Inferior parietal cortex (tissue), 1 donor: ENCODE results near the gene ATG7.
"Not testable (repeated sequence)": the region's sequence is repeated elsewhere in the genome, so short reads cannot be mapped to it uniquely, and the experiment has no call there.

Experiments
- DNase-seq: peaks from one replicate; pipeline ENCODE4 v3.0.0-alpha.2; 2016; ENCODE audit errors: extremely low spot score

ATG7 gene

DNA sequence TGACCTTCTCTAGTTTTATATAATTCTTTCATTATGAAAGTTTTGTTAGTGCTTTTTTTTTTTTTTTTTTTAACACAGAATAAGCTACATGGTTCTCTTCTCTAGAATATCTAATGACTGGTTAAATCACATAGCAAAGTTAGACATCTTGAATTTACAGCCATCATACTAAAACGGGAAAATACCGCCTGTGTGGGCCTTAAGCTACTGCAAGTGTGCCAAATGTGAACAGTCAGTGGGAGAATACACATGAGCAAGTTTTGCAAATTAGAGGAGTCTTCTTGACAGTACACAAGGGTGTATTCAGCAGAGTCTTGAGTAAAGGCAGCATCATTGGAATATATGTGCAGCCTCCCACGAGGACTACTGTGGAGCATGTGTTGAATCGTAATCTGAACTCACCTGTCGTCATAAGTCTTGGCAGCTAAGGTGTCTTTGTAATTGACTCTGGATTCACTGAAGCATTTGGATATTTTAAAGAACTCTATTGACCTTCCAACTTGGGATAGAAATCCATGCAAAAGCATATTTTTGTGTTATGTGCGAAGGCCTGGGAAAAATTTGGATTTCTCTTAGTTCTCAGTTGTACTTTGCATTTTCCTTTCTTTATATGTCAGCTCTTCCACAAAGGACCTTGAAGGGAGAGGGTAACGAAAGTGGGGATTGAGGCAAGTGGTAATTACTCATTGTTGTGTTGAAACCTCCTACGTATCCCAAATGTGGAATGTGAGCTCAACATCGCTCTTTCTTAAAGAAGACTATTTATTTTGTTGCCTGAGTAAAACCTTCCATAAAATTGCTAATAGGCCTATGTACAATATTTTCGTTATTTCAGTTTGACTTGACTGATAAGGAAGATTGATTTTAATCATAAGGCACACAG is 117.4 kb downstream of the ATG7 start:
- no peak for DNase-seq

DNA sequence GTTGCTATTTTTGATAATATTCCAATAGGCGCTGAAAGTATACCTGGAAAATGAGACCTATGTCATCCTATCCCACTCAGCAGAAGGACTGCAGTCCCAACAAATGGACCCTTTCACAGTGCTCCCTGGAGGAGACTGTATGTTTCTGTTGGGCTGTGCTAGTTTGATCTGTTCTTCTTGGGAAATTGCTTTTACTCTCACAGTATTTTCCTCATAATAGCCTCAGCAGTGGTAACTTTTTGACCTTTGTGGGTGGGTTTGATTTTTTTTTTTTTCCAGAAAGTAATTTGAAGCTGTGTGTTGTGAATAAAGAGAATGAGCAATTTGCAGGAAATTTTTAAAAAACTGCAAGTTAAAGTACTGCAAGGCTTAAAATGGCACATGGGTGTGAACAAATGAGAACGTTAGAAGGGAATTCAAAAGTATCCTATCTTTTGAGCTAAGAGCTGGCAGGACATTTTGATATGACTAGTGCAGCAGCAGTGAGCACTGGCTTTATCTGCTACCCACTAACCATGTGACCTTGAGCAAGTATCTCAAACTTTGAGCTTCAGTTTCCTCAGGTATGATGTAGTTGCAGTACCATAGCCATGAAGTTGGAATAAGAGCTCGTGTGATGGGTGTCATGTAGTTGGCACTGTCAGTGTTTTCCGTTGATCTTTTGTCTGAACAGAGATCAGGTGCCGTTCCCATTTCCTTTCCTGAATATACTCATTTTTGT is 118.4 kb downstream of the ATG7 start:
- DNase-seq: no peak

DNA sequence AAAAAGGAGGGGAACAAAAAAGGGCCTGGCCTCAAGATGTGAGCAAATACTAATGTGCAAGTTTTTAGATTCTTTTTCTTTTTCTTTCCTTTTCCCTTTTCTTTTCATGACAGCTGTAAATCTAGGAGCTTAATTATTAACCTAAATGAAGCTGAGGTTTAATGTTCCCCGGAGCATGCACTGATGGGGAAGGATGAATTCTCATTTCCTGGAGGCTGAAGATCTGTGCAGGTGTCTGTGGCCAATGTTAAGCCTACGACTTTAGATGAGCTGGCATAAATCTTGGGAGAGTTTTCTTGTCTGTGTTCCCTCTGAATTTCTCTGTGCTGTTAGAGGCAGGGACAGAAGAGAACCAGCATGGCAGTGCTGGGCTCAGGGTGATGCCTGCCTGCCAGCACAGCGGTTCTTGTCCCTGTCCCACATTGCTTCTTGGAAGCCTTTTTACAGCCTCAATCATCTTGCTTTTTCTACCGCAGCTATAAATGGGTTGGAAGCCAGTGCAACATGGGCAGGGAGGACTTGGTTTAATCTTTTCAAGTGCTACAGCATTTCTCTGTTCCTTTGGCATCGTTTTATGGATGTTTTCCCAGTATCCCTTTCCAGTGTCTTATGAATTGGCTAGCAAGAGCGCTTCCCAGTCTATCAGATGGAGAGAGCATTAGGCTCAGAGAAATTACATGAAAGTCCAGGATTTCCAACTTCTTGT is 119.1 kb downstream of the ATG7 start:
- peak; percentile 51 for DNase-seq

DNA sequence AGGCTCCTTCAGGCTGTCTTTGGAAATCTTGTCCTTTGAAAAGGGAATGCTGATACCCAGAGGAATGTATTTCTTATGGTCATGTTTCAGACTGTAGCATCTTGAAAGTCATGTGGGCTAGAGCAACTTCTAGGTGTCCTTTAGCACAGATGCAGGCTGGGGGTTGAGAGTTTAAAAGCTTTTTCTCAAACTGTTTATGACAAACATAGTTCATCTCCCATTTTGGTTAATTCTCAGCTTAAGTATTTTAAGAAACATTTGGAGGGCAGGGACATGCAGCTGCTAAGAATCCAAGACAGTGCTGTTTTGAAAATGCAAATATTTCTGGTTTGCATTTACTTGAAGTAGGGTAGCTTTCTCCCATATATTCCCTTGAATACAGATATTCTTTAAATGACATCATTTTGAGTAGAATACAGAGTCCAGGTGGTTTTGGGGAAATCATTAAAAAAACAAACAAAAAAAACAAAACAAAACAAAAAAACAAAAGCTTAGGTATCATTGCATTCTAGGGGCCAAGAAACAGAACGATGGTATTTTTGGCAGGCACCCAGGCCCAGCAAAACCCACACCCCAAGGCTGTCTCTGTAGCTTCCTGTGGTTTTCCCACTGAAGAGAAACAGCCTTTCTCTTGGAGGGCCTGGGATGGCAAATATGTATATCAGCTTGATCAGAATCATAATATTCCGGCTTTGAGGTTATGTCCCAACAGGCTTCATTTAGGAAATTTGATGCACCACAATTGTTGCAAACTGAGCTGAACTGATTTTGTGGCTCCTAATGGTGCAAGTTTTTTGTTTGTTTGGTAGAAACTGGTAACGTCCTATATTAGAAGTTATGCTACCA is 120.0 kb downstream of the ATG7 start:
- DNase-seq: no peak

DNA sequence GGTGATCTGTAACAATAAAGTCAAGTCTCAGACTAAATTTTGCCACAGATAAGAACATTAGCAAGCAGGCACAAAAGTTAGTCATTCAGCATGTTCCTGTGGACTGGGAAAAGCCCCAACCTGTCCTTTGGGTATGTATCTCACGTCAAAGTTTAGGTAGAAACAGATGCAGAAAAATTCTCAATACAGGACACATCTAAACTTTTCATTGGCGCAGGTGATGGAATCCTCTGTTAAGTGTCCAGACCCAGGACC is 120.6 kb downstream of the ATG7 start:
- no peak for DNase-seq

DNA sequence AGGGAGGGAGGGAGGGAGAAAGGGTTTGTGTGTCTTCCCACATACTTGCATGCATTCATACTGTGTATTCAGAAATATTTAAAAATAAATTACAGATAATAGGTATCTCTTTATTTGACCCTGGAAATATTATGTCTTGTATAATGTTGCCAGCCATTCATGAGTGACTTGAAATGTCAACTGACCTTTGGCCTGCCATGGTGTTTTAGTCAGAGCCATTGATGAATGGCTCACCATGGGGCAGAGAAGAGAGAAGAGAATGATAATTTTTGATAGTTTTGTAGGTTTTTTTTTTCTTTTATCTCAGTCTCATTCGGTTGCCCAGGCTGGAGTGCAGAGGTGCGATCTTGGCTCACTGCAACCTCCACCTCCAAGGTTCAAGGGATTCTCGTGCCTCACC is 121.2 kb downstream of the ATG7 start:
- no peak for DNase-seq

DNA sequence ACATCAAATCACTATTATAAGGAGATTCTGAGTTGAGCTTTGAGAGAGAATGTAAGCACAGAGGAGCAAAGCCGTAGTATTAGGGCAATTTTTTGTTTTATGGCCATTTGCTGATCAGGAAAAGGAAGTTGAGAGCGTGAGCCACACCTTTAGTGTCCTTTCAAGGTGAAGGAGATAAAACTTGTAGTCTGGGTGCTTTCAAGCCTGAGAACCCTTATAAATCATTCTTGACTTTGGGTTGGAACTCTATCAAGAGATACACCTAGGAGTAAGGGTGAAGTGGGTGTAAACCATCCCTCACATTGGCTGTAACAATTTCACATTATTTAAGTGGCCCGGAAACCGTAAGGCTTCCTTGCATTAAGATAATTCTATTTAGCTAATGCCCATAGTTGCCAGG is 122.2 kb downstream of the ATG7 start:
- DNase-seq: no peak

DNA sequence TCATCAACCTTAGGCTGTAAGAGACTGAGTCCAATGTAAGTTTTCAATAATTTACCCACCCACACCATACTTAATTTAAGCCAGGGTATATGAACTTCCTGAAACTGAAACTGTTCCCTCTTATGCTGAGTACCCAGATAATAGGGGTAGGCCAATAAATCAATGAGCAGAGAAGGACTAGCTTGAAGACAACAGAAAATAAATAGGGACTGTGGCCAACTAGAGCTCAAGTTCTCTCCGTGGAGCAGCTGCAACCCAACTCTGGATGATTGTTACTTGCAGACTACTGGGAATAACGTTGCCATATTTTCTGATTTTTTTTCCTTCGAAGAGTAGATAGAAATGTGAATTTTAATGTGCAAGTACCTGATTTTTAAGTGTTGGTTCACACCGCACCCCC is 128.0 kb downstream of the ATG7 start:
- DNase-seq: no peak

DNA sequence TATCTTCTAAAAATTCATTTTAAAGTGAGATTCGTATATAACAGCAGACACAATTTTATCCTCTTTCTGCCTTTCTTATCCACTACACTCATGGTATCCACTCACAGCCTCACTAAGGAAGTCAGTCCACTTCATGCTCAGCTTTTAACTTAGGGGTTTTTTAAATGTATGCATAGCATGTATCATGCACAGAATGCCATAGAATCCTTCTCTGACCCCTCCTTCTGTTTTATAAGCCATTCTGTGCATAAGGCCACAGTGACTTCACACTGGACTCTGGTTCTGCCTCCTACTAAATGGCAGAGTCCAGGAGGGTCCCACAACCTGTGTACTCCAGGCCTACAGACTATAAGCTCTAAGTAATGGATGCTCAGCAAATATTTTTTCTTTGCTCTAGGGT is 129.2 kb downstream of the ATG7 start:
- no peak for DNase-seq

DNA sequence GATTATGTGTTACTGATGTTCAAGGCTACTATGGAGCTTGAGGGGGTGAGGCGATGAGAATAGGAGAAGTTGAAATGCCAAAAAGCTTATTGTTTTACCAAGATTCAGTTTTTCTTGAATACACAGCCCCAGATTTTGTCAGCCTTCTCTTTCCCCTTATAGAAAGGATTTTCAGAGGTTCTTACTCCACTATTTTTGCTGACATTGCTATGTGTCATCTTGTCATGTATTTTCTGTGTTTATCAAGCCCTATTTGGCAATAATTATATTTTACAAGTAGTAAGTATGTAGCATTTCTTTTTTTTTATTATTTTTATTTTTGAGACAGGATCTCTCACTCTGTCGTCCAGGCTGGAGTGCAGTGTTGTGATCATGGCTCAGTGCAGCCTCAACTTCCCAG is 133.1 kb downstream of the ATG7 start:
- DNase-seq: no peak

DNA sequence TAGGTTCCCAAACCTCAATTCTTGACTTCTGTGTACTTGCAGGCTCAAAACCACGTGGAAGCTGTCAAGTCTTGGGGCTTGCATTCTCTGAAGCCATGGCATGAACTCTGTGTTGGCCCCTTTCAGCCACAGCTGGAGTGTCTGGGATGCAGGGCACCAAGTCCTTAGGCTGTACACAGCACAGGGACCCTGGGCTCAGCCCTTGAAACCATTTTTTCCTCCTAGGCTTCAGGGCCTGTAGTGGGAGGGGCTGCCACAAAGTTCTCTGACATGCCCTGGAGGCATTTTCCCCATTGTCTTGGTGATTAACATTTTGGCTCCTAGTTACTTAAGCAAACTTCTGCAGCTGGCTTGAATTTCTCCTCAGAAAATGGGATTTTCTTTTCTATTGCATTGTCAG is 135.4 kb downstream of the ATG7 start:
- no peak for DNase-seq

DNA sequence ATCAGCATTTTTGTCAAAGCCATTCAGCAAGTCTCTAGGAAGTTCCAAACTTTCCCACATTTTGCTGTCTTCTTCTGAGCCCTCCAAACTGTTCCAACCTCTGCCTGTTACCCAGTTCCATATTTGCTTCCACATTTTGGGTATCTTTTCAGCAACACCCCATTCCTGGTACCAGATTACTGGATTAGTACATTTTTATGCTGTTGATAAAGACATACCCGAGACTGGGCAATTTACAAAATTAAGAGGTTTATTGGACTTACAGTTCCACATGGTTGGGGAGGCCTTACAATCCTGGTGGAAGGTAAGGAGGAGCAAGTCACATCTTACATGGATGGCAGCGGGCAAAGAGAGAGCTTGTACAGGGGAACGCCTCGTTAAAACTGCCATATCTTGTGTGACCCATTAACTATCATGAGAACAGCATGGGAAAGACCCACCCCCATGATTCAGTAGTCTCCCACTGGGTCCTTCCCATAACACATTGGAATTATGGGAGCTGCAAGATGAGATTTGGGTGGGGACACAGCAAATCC is 136.2 kb downstream of the ATG7 start:
- DNase-seq: not testable (repeated sequence)

DNA sequence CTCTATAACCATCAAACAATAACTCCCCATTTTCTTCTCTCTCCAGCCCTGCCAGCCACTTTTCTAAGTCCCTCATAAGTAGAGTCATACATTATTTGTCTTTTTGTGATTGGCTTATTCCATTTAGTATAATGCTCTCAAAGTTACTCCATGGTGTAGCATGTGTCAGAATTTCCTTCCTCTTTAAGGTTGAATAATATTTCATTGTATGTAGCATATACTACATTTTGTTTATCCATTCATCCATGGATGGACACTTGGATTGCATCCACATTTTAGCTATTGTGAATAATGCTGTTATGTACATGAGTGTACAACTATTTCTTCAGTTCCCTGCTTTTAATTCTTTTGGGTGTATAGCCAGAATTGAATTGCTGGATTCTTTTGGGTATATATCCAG is 138.4 kb downstream of the ATG7 start:
- no peak for DNase-seq

DNA sequence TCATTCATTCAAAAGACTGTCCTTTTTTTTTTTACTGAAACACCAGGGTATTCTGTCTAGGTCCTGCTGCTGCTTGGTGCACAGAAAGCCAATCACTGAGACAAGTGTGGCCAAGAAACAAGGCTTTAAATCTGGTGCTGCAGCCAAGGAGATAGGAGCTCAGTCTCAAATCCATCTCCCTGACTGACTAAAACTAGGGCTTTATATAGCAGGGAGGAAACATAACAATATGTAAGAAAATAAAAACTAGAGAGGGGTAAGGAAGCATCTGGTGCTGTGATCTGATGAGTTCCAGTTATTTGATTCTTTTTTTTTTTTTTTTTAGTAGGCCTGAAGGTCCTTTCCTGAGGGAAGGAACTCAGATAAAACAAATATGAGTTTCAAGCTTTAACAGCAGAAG is 139.8 kb downstream of the ATG7 start:
- no peak for DNase-seq

DNA sequence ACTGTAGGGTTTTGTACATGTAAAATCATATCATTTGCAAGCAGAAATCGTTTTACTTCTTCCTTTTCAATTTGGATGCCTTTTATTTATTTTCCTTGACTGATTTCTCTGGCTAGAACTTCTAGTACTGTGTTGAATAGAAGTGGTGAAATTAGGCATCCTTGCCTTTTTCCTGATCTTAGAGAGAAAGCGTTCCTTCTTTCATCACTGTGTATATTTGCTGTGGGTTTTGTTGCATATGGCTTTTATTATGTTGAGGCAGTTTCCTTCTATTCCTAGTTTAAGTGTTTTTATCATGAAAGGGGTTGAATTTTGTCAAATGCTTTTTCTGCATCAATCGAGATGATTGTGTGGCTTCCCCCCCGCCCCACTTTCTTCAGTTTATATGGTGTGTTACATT is 140.9 kb downstream of the ATG7 start:
- no peak for DNase-seq

DNA sequence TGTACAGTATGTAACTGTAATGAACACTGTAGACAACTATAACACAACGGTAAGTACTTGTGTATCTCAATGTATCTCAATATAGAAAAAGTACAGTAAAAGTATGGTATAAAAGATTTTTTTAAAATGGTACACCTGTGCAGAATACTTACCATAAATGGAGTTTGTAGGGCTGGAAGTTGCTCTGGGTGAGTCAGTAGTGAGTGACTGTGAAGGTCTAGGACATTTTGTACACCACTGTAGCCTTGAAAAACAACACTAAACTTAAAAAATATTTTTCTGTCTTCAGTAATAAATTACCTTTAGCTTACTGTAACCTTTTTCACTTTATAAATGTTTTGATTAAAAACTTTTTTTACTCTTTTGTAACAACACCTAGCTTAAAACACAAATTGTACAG is 142.9 kb downstream of the ATG7 start:
- DNase-seq: no peak

DNA sequence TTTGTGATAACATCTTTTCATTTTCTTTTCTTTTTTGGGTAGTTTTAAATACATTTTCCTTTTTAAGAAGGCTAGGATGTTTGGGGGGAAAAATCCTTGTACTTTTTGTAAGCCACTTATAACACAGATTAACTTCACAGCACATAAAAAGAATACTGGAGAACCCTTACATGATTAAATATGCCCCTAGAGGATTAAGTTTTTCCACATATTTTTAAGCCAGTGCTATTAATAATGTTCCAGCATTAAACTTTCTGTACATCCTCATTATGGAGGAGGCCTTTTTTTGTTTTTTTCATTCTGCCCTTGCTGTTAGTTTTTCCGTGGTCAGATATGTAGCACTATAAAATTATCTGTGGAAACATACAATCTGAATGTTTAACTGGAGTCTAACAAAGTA is 147.9 kb downstream of the ATG7 start:
- DNase-seq: no peak

DNA sequence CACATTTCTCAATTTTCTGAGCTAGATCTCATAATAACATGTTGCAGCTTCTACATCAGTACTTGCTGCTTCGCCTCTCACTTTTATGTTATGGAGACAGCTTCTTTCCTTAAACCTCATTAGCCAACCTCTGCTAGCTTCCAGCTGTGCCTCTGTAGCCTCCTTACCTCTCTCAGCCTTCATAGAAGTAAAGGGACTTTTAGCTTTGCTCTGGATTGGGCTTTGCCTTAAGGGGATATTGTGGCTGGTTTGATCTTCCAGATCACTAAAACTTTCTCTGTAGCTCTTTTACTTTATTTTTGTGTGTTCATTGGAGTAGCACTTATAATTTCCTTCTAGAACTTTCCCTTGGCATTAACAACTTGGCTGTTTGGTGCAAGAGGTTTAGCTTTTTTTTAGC is 150.1 kb downstream of the ATG7 start:
- DNase-seq: no peak

DNA sequence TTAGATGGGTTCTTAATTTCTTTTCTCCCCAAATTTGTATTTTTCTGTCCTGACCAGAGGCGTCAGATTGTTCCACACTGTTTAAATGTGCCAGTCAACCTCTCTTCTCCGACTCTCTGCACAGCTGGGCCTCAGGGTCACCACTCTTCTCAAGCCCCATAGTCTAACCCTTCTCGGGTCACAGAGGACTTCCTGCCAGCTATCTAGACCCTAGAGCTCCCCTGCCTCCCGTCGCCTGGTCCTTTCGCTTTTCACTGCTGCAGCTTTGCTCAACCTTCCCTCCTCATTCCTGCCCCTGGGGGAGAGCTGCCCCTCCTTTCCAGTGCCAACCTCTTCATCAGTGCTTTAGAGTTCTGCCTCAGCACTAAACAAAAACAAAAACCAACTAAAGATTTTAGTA is 151.7 kb downstream of the ATG7 start:
- no peak for DNase-seq

DNA sequence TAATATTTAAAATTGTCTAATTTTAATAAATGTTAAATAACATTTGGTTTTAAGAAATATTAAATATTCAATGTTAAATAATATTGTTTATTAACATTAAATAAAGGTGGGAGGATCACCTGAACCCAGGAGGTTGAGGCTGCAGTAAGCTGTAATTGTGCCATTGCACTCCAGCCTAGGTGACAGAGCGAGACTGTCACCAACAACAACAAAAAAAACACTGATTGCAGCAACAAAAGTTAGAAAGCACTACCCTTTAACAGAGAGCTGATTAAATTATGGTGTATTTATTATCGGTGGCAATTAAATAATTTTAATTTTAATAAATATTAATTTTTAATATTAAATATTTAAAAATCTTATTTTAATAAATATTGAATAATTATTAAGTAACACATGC is 152.1 kb downstream of the ATG7 start:
- no peak for DNase-seq

DNA sequence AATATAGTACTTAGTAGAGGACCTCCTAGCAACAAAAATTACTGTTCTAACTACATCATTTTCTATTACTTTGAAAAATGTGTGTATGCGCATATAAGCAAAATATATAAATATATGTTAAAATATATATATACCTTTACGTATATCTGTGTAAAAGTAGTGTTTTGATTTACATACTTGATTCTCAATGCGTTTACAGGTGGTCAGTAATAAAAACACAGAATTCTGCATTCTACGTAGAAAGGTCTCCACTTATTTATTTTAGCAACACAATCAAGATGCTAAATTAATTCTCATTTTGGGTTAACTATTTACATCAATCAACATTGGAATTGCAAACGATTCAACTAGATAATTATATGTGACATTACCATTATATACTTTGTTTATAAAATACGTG is 158.0 kb downstream of the ATG7 start:
- DNase-seq: no peak

DNA sequence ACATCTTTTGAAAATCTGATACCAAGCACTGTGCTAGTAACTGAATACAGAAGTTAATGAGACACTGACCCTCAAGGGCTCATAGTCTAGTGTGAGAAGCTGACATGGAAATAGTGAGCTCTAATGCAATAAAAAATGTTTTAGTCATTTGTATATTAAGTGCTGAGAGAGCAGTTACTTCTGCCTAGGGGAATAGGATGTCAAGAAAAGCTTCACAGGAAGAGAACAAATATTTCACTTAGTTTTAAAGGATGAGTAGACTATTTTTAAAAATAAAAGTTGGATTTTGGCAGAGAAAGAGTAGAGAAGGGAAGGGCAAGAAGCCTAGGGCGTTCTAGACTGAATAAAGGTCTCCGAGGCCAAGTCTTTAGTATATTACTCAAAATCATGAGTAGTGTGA is 158.4 kb downstream of the ATG7 start:
- DNase-seq: no peak
